Measurements from ENCODE around the gene IGFLR1.
"Not testable (repeated sequence)": the region's sequence is repeated elsewhere in the genome, so short reads cannot be mapped to it uniquely, and the experiment has no call there.

GRCh38 chr19:35772362-35772761 lies 30.1 kb upstream of the IGFLR1 start:
- not testable (repeated sequence) for TF ChIP-seq CTCF (IDR thresholded peaks at IDR 0.05; ENCODE audit: insufficient read depth, low read depth, low read length); EZH2 (IDR thresholded peaks at IDR 0.05; ENCODE audit: insufficient read depth, low read length)

Measured in astrocyte (in vitro differentiated cells and primary cell).